SU-DHL-6 (cell line): Measurements from ENCODE around the gene EIF2S1.
A peak's percentile ranks its signal among the peaks of the same experiment; 100 is the strongest.

ENCODE experiments used
- H2AFZ ChIP-seq: fragments of 200-600 bp; sonication (generic); 2 replicates; pipeline ENCODE4 v1.6.1; 2014; ENCODE audit warnings: low read depth, mild to moderate bottlenecking, moderate library complexity, mixed read lengths, antibody characterized with exemption, low read length; ENCODE audit not compliant: severe bottlenecking
- H3F3A ChIP-seq: fragments of 200-600 bp; shearing (Covaris generic); 2 replicates; pipeline ENCODE4 v1.6.0; 2016; ENCODE audit warnings: antibody characterized with exemption, mild to moderate bottlenecking; ENCODE audit not compliant: insufficient read depth
- H3K27ac ChIP-seq: fragments of 200-600 bp; sonication (generic); 2 replicates; pipeline ENCODE4 v1.5.1; 2016; ENCODE audit warnings: low read depth, mild to moderate bottlenecking, low read length, moderate library complexity, mixed read lengths
- H3K27me3 ChIP-seq: fragments of 200-600 bp; sonication (generic), shearing (Covaris generic); 2 replicates; pipeline ENCODE4 v1.6.0; 2014; ENCODE audit warnings: mild to moderate bottlenecking, low read length
- H3K36me3 ChIP-seq: fragments of 200-600 bp; sonication (generic); 2 replicates; pipeline ENCODE4 v1.6.1; 2014; ENCODE audit warnings: mild to moderate bottlenecking, low read length, mixed read lengths
- H3K4me2 ChIP-seq: fragments of 300-600, 200-600 bp; shearing (Covaris generic), sonication (generic); 2 replicates; pipeline ENCODE4 v1.6.0; 2014; ENCODE audit warnings: low read length, low read depth, mild to moderate bottlenecking; ENCODE audit not compliant: poor library complexity, severe bottlenecking
- H3K4me3 ChIP-seq: fragments of 200-600 bp; sonication (generic); 2 replicates; pipeline ENCODE4 v1.5.1; 2014; ENCODE audit warnings: antibody characterized with exemption, low read length, mild to moderate bottlenecking, mixed read lengths; ENCODE audit not compliant: insufficient read depth, poor library complexity, severe bottlenecking
- H3K79me2 ChIP-seq: fragments of 200-600 bp; sonication (generic); 2 replicates; pipeline ENCODE4 v1.6.1; 2014; ENCODE audit warnings: mild to moderate bottlenecking, low read length, moderate library complexity; ENCODE audit not compliant: insufficient read depth
- H3K9ac ChIP-seq: fragments of 200-600 bp; sonication (generic); 2 replicates; pipeline ENCODE4 v1.7.0; 2014; ENCODE audit warnings: mild to moderate bottlenecking, low read length
- H3K9me2 ChIP-seq: fragments of 200-600 bp; sonication (generic); replicated peaks from 2 replicates; pipeline ENCODE4 v1.6.1; 2014; ENCODE audit warnings: low read length; ENCODE audit not compliant: insufficient read depth
- H3K9me3 ChIP-seq: fragments of 200-600 bp; sonication (generic); 2 replicates; pipeline ENCODE4 v1.6.1; 2014; ENCODE audit warnings: low read length, mixed read lengths; ENCODE audit not compliant: insufficient read depth
- H4K20me1 ChIP-seq: fragments of 200-600 bp; sonication (generic); 2 replicates; pipeline ENCODE4 v1.6.1; 2014; ENCODE audit warnings: low read depth, mild to moderate bottlenecking, antibody characterized with exemption, low read length, moderate library complexity, mixed read lengths
- EZH2phosphoT487 ChIP-seq: fragments of 200-600 bp; sonication (generic), shearing (Covaris generic); conservative IDR thresholded peaks from 2 replicates; pipeline ENCODE4 v1.6.1; 2018; ENCODE audit warnings: mild to moderate bottlenecking, antibody characterized with exemption, low read length, moderate library complexity, mixed read lengths
- TF ChIP-seq, protein P1 (sequence below): fragments of 200-600 bp; sonication (generic); IDR thresholded peaks from one replicate; pipeline ENCODE4 v1.5.1; 2017; ENCODE audit warnings: antibody characterized with exemption, mild to moderate bottlenecking, low read length, moderate library complexity; ENCODE audit not compliant: insufficient read depth, poor library complexity, severe bottlenecking

The EIF2S1 gene

DNA sequence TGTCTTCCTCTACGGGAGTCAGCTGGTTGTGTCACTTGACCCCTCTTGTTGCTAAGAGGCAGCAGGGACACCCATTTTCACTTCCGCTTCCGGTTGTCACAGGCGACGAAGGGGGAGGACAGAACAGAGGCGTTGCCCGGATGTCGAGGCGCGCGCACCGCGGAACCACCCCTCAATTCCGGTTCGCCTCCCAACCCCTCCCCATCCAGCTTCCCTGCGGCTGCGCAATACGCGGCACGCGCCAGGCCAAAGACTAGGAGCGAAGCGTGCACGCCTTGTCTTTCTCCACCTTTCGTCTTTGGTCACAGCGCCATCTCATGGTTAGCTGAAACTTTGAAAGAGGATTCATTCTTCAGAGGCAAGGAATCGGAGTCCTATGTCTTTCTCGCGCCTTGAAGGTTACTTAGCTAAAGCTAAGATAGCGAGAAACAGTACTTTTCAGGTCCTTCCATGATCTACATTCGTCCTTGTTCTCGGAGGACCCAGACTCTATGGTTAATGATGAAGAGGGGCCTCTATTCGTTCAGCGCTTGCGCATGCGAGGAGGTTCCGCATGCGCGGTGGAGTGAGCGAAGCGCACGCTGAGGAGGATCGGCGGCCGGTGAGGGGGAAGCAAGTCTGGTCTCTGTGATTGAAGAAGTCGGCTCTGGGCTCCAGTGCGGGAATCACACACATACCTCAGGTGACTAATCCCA is at the start of gene EIF2S1, which contains the start of gene ATP6V1D:
TSS of gene EIF2S1 (plus strand) at position 554 of the 695 bp plus-strand sequence. CDS start 4,440 bp downstream, outside the sequence.
TSS of gene ATP6V1D (minus strand) at position 30 of the 695 bp plus-strand sequence. CDS start 106 bp downstream, outside the sequence.
- Histone ChIP-seq H3K9me3 (no peaks in the 10 kb centered on the region), H3K79me2 (peaks cover 63% of the 10 kb centered on the region), H4K20me1 (peaks cover 25% of the 10 kb centered on the region), H3K4me2 (peak within 1 kb of the TSS; percentile 95), H3K36me3 (peaks cover 12% of the 10 kb centered on the region; the same call in 1 of the 2 replicates), H3K9me2 (no peaks in the 10 kb centered on the region), H3K4me3 (peak within 1 kb of the TSS; percentile 88), H2AFZ (peak within 1 kb of the TSS; percentile 85), H3K9ac (peak within 1 kb of the TSS; percentile 89), H3K27ac (peak within 1 kb of the TSS; percentile 82), H3K27me3 (no peaks in the 10 kb centered on the region), H3F3A (no peaks in the 10 kb centered on the region)
- TF ChIP-seq, protein P1, sequence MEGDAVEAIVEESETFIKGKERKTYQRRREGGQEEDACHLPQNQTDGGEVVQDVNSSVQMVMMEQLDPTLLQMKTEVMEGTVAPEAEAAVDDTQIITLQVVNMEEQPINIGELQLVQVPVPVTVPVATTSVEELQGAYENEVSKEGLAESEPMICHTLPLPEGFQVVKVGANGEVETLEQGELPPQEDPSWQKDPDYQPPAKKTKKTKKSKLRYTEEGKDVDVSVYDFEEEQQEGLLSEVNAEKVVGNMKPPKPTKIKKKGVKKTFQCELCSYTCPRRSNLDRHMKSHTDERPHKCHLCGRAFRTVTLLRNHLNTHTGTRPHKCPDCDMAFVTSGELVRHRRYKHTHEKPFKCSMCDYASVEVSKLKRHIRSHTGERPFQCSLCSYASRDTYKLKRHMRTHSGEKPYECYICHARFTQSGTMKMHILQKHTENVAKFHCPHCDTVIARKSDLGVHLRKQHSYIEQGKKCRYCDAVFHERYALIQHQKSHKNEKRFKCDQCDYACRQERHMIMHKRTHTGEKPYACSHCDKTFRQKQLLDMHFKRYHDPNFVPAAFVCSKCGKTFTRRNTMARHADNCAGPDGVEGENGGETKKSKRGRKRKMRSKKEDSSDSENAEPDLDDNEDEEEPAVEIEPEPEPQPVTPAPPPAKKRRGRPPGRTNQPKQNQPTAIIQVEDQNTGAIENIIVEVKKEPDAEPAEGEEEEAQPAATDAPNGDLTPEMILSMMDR = peak; percentile 100
- no peak for TF ChIP-seq EZH2phosphoT487

DNA sequence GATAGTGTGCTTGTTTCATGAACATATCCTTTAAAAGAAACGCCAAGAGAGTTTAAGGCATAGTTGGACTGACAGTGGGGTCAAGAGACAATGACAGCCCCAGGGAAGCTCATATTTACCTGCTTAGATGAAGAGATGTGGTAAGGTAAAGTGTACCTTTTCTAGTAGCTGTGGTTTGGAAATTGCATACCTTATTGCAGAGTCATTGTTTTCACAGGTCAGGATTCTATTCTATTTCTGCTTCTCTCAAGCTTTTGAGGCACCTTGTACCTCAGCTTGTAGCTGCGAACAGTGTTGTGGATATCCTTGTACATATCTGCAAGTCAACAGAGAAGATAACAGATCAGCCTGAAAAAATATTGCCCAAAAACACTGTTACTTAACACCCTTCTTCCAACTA is 48.3 kb upstream of the EIF2S1 start:
- H3K79me2 ChIP-seq = no peaks in the 10 kb centered on the region
- H3K4me2 ChIP-seq = no peak overlapping the region
- no peak overlapping the region for H3K9ac ChIP-seq
- no peak overlapping the region for H3K4me3 ChIP-seq
- peaks cover 4% of the 10 kb centered on the region; the same call in 1 of the 2 replicates for H3K36me3 ChIP-seq
- no peak overlapping the region for H3K27ac ChIP-seq
- H3K9me3 ChIP-seq = no peaks in the 10 kb centered on the region
- no peaks in the 10 kb centered on the region for H3K27me3 ChIP-seq
- TF ChIP-seq EZH2phosphoT487 = no peak
- TF ChIP-seq, protein P1 = no peak
- H4K20me1 ChIP-seq = no peaks in the 10 kb centered on the region
- H3F3A ChIP-seq = no peaks in the 10 kb centered on the region
- H3K9me2 ChIP-seq = no peaks in the 10 kb centered on the region
- no peak overlapping the region for H2AFZ ChIP-seq

DNA sequence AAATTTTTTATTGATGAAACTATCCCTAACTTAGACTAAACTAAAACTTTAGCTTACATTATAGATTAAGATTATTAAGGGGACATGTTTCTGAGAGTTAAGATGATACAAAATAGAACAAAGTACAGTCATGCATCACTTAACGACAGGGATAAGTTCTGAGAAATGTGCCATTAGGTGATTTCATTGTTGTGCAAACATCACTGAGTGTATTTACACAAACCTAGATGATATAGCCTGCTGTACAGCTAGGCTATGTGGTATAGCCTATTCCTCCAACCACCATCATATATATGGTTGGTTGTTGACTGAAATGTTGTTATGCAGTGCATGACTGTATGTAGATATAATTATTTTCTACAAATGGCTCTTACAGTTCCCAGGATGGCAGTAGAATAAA is 47.0 kb upstream of the EIF2S1 start:
- Histone ChIP-seq H3F3A (peaks cover 6% of the 10 kb centered on the region; the same call in 1 of the 2 replicates), H3K9me2 (no peaks in the 10 kb centered on the region)
- TF ChIP-seq, protein P1 = no peak
- no peak for TF ChIP-seq EZH2phosphoT487

More for the DNA sequence above, 47.0 kb upstream of the EIF2S1 start:
- Histone ChIP-seq H3K9ac (no peak overlapping the region), H3K36me3 (peaks cover 7% of the 10 kb centered on the region; the same call in 1 of the 2 replicates), H3K4me2 (no peak overlapping the region), H3K9me3 (no peaks in the 10 kb centered on the region), H3K27ac (no peak overlapping the region), H2AFZ (no peak overlapping the region), H3K27me3 (no peaks in the 10 kb centered on the region), H4K20me1 (no peaks in the 10 kb centered on the region), H3K4me3 (no peak overlapping the region), H3K79me2 (no peaks in the 10 kb centered on the region)
